HepG2 (cell line): ENCODE results near the gene ABCB8. TPM values are rescaled to one million over a fixed set of nuclear protein-coding genes. Genes with fewer than 3 reads are reported as not detected.

Experiments used
- ARNTL ChIP-seq: sonication (generic); formaldehyde crosslinking; IDR thresholded peaks from 2 replicates; pipeline ENCODE4 v1.4.0; 2020; ENCODE audit warnings: mild to moderate bottlenecking, missing genetic modification reagents
- CBX5 ChIP-seq: sonication (generic); formaldehyde crosslinking; IDR thresholded peaks from 2 replicates; pipeline ENCODE4 v1.4.0; 2020; ENCODE audit warnings: missing genetic modification reagents, borderline replicate concordance
- CHD2 ChIP-seq: IDR thresholded peaks from 2 replicates; pipeline ENCODE4 v1.6.1; 2011; ENCODE audit warnings: low read depth, low read length, improper control_type of control experiment
- REPIN1 ChIP-seq: sonication (generic); formaldehyde crosslinking; IDR thresholded peaks from 2 replicates; pipeline ENCODE4 v1.8.0; 2022; ENCODE audit warnings: missing genetic modification reagents, low read depth, mild to moderate bottlenecking, borderline replicate concordance
- SMAD1 ChIP-seq: sonication (generic); formaldehyde crosslinking; IDR thresholded peaks from 2 replicates; pipeline ENCODE4 v1.4.0; 2020; ENCODE audit warnings: missing genetic modification reagents, low read depth, mild to moderate bottlenecking, borderline replicate concordance
- SMARCC2 ChIP-seq: fragments of 450-650 bp; IDR thresholded peaks from 2 replicates; pipeline ENCODE4 v1.6.1; 2017; ENCODE audit warnings: antibody characterized with exemption, mild to moderate bottlenecking
- STAG1 ChIP-seq: sonication (generic); formaldehyde crosslinking; IDR thresholded peaks from 2 replicates; pipeline ENCODE4 v1.4.0; 2020; ENCODE audit warnings: missing genetic modification reagents
- ZBTB7B ChIP-seq: sonication (generic); formaldehyde crosslinking; IDR thresholded peaks from 2 replicates; pipeline ENCODE4 v1.4.0; 2020; ENCODE audit warnings: missing genetic modification reagents
- ZNF160 ChIP-seq: sonication (generic); formaldehyde crosslinking; IDR thresholded peaks from 2 replicates; pipeline ENCODE4 v1.8.0; 2022; ENCODE audit warnings: mild to moderate bottlenecking, inconsistent platforms, missing genetic modification reagents
- ZNF260 ChIP-seq: sonication (generic); formaldehyde crosslinking; IDR thresholded peaks from 2 replicates; pipeline ENCODE4 v1.4.0; 2020; ENCODE audit warnings: missing genetic modification reagents, low read depth, mild to moderate bottlenecking, borderline replicate concordance
- polyA plus RNA-seq, 8 experiments: library from polyadenylated mRNA; depleted of rRNA in 3 of 8; stranded (reverse) in 7 of 8; unstranded in 1 of 8; fragments of >200 nt; fragmentation: Illumina TruSeq in 4 of 8; extraction: Trizol in 4 of 8; gene quantifications; 2 replicates each; pipeline versions ENCODE4 v1.2.1 to v1.2.3, GENCODE V29; 2011 to 2016; ENCODE audit warnings: low read depth in 4 of 8, missing spikeins in 1 of 8, mixed read lengths in 1 of 8; ENCODE audit not compliant: insufficient read depth in 1 of 8
- total RNA-seq, 5 experiments: library from RNA; depleted of rRNA; stranded (reverse); fragments of >200 nt; fragmentation: Illumina TruSeq; extraction: Trizol; gene quantifications; 2 replicates each; pipeline ENCODE4 v1.2.3, GENCODE V29; 2016; ENCODE audit warnings: low read depth in 1 of 5
- TF ChIP-seq, protein P1 (sequence below), 2 experiments: sonication (generic) in 1 of 2; formaldehyde crosslinking in 1 of 2; IDR thresholded peaks; 2 replicates each; pipeline versions ENCODE4 v1.4.0 to v1.6.1; 2018 to 2020; ENCODE audit warnings: missing genetic modification reagents in 2 of 2, borderline replicate concordance in 1 of 2, low read depth in 1 of 2, mild to moderate bottlenecking in 1 of 2, missing biosample characterization in 1 of 2
- TF ChIP-seq, protein P2 (sequence below): sonication (generic); formaldehyde crosslinking; IDR thresholded peaks from 2 replicates; pipeline ENCODE4 v1.5.1; 2020; ENCODE audit warnings: missing genetic modification reagents, mild to moderate bottlenecking, borderline replicate concordance
- TF ChIP-seq, protein P3 (sequence below): sonication (generic); formaldehyde crosslinking; IDR thresholded peaks from 2 replicates; pipeline ENCODE4 v1.4.0; 2020; ENCODE audit warnings: missing genetic modification reagents
- TF ChIP-seq, protein P4 (sequence below): sonication (generic); formaldehyde crosslinking; IDR thresholded peaks from 2 replicates; pipeline ENCODE4 v1.8.0; 2022; ENCODE audit warnings: missing genetic modification reagents, low read depth, mild to moderate bottlenecking, borderline replicate concordance
- TF ChIP-seq, protein P5 (sequence below): sonication (generic); formaldehyde crosslinking; IDR thresholded peaks from 2 replicates; pipeline ENCODE4 v1.5.0; 2020; ENCODE audit warnings: missing genetic modification reagents

The ABCB8 gene
- total and polyA plus RNA-seq, 2 of the 13 experiments (the other 11 are each of a cell fraction or from before 2014, with no cell fraction given), result 6.6 to 16.7 TPM

DNA sequence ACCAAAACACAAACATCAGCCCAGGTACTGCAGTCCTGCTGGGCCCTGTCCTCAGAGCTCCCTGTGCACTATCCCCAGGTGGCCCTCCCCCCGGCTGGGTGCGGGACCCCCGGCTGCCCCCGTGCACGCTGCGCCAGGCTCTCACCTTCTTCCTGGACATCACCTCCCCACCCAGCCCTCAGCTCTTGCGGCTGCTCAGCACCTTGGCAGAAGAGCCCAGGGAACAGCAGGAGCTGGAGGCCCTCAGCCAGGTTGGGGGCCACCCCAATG, 18.3 kb upstream of the ABCB8 start (continued):
- TF ChIP-seq, protein P1, sequence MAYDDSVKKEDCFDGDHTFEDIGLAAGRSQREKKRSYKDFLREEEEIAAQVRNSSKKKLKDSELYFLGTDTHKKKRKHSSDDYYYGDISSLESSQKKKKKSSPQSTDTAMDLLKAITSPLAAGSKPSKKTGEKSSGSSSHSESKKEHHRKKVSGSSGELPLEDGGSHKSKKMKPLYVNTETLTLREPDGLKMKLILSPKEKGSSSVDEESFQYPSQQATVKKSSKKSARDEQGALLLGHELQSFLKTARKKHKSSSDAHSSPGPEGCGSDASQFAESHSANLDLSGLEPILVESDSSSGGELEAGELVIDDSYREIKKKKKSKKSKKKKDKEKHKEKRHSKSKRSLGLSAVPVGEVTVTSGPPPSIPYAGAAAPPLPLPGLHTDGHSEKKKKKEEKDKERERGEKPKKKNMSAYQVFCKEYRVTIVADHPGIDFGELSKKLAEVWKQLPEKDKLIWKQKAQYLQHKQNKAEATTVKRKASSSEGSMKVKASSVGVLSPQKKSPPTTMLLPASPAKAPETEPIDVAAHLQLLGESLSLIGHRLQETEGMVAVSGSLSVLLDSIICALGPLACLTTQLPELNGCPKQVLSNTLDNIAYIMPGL (CRISPR knock-in tag; IDR thresholded peaks at IDR 0.05; ENCODE audit: borderline replicate concordance in 1 of 2, low read depth in 1 of 2), result peak in 1 of 2 experiments; percentile 2; a peak in 1 of 4 replicates
- TF ChIP-seq ZNF260 (CRISPR knock-in tag) (no peak), SMAD1 (no peak), ZBTB7B (CRISPR knock-in tag) (0 out of 2 replicates have a peak, but pooled peaks have one; percentile 53), ARNTL (no peak), SMARCC2 (no peak), CHD2 (no peak), REPIN1 (CRISPR knock-in tag) (no peak), STAG1 (CRISPR knock-in tag) (no peak), CBX5 (CRISPR knock-in tag) (no peak), ZNF160 (CRISPR knock-in tag) (no peak)
- TF ChIP-seq, protein P2, sequence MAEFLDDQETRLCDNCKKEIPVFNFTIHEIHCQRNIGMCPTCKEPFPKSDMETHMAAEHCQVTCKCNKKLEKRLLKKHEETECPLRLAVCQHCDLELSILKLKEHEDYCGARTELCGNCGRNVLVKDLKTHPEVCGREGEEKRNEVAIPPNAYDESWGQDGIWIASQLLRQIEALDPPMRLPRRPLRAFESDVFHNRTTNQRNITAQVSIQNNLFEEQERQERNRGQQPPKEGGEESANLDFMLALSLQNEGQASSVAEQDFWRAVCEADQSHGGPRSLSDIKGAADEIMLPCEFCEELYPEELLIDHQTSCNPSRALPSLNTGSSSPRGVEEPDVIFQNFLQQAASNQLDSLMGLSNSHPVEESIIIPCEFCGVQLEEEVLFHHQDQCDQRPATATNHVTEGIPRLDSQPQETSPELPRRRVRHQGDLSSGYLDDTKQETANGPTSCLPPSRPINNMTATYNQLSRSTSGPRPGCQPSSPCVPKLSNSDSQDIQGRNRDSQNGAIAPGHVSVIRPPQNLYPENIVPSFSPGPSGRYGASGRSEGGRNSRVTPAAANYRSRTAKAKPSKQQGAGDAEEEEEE (CRISPR knock-in tag), result no peak
- TF ChIP-seq, protein P3, sequence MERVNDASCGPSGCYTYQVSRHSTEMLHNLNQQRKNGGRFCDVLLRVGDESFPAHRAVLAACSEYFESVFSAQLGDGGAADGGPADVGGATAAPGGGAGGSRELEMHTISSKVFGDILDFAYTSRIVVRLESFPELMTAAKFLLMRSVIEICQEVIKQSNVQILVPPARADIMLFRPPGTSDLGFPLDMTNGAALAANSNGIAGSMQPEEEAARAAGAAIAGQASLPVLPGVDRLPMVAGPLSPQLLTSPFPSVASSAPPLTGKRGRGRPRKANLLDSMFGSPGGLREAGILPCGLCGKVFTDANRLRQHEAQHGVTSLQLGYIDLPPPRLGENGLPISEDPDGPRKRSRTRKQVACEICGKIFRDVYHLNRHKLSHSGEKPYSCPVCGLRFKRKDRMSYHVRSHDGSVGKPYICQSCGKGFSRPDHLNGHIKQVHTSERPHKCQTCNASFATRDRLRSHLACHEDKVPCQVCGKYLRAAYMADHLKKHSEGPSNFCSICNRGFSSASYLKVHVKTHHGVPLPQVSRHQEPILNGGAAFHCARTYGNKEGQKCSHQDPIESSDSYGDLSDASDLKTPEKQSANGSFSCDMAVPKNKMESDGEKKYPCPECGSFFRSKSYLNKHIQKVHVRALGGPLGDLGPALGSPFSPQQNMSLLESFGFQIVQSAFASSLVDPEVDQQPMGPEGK (CRISPR knock-in tag), result 0 out of 2 replicates have a peak, but pooled peaks have one; percentile 10
- TF ChIP-seq, protein P4, sequence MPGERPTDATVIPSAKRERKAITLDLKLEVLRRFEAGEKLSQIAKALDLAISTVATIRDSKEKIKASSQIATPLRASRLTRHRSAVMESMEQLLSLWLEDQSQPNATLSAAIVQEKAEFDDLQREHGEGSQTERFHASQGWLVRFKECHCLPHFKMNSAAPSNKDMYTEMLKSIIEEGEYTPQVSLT (CRISPR knock-in tag), result no peak
- TF ChIP-seq, protein P5, sequence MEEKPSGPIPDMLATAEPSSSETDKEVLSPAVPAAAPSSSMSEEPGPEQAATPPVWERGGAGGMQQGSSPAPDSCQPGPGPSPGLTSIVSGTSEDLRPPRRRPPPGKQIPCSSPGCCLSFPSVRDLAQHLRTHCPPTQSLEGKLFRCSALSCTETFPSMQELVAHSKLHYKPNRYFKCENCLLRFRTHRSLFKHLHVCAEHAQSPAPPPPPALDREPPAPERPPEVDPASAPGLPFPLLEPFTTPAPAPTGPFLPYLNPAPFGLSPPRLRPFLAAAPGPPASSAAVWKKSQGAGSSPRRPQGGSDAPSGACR (CRISPR knock-in tag), result 0 out of 2 replicates have a peak, but pooled peaks have one; percentile 37
- TF ChIP-seq, all 625 proteins: peak for 21
